Vagina (tissue), 2 donors: Measurements from ENCODE around the gene SLC12A7.

Experiments
- POLR2A ChIP-seq, 2 donors: fragments of 450-650 bp; IDR thresholded peaks; one replicate each; pipeline ENCODE4 v1.6.1; 2017; ENCODE audit warnings: antibody characterized with exemption in 2 of 2, mild to moderate bottlenecking in 2 of 2, moderate library complexity in 2 of 2
- POLR2AphosphoS5 ChIP-seq, 2 donors: sonication (generic); formaldehyde crosslinking; IDR thresholded peaks; one replicate each; pipeline ENCODE4 v1.9.0; 2017; ENCODE audit warnings: antibody characterized with exemption in 2 of 2, mild to moderate bottlenecking in 2 of 2, low read depth in 1 of 2; ENCODE audit not compliant: insufficient read depth in 1 of 2
- TF ChIP-seq, protein P1 (sequence below), 3 experiments: fragments of 450-650 bp in 2 of 3; fragments of 200-600 bp in 1 of 3; sonication (generic) in 1 of 3; IDR thresholded peaks; one replicate each; pipeline ENCODE4 v1.5.1; 2017 to 2019; ENCODE audit warnings: antibody characterized with exemption in 3 of 3, mild to moderate bottlenecking in 2 of 3, moderate library complexity in 2 of 3

GRCh38 chr5:1079486-1079885 lies 32.4 kb downstream of the SLC12A7 start:
- TF ChIP-seq, protein P1, sequence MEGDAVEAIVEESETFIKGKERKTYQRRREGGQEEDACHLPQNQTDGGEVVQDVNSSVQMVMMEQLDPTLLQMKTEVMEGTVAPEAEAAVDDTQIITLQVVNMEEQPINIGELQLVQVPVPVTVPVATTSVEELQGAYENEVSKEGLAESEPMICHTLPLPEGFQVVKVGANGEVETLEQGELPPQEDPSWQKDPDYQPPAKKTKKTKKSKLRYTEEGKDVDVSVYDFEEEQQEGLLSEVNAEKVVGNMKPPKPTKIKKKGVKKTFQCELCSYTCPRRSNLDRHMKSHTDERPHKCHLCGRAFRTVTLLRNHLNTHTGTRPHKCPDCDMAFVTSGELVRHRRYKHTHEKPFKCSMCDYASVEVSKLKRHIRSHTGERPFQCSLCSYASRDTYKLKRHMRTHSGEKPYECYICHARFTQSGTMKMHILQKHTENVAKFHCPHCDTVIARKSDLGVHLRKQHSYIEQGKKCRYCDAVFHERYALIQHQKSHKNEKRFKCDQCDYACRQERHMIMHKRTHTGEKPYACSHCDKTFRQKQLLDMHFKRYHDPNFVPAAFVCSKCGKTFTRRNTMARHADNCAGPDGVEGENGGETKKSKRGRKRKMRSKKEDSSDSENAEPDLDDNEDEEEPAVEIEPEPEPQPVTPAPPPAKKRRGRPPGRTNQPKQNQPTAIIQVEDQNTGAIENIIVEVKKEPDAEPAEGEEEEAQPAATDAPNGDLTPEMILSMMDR (IDR thresholded peaks at IDR 0.05), result no peak
- TF ChIP-seq POLR2AphosphoS5 (IDR thresholded peaks at IDR 0.05; ENCODE audit: insufficient read depth in 1 of 2, low read depth in 1 of 2), result no peak
- TF ChIP-seq POLR2A (IDR thresholded peaks at IDR 0.05), result no peak
